Fibroblast of pulmonary artery (primary cell): ENCODE data around the gene OGFRL1.

Source experiments
- DNase-seq: peaks from one replicate; pipeline ENCODE4 v3.0.0-alpha.2; 2010; ENCODE audit warnings: low read depth
- H3K4me3 ChIP-seq: replicated peaks from 2 replicates; pipeline ENCODE4 v1.5.1; 2011; ENCODE audit warnings: low read depth, mild to moderate bottlenecking, control low read depth, low read length, moderate library complexity
- TF ChIP-seq, protein P1 (sequence below): IDR thresholded peaks from 2 replicates; pipeline ENCODE4 v1.5.1; 2011; ENCODE audit warnings: mild to moderate bottlenecking, control low read depth, low read length, inconsistent platforms; ENCODE audit errors: missing control alignments

The OGFRL1 gene

DNA sequence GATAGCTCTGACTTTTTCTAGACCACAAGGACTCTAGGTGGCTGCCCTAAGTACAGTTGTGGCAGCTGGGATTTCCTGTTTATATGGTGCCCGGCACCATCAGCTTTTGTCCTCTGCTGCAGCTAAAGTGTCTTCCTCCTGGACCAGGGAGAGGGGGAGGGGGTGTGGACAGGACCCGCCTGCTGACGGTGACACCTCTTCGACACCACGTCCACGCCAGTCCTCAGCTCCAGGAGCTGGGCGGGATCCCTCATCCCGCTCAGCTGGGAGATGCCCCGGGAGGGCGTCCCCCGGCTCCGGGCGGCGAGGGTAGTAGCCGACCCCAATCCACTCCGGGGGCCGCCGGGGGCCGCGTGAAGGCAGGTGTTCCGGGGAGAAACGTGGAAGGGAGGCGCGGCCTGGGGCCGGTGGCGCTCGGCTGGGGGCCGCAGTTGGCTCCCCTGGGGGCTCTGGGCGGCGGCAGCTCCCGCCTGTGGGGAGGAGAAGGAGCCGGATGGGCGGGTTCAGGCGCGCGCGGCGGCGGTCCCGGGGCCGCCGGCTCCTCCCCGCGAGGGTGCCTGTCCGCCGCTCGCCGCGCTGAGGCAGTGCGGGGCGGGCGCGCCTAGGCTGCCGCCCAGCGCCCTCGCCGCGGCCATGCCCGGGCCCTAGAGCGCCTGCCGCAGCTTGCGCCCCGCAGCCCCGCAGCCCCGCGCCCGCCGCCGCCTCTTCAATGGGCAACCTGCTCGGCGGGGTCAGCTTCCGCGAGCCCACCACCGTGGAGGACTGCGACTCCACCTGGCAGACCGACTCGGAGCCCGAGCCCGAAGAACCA is at the start of gene OGFRL1:
TSS of gene OGFRL1 (plus strand) at position 584 of the 811 bp plus-strand sequence. CDS start at position 710, 126 bp downstream.
- TF ChIP-seq, protein P1, sequence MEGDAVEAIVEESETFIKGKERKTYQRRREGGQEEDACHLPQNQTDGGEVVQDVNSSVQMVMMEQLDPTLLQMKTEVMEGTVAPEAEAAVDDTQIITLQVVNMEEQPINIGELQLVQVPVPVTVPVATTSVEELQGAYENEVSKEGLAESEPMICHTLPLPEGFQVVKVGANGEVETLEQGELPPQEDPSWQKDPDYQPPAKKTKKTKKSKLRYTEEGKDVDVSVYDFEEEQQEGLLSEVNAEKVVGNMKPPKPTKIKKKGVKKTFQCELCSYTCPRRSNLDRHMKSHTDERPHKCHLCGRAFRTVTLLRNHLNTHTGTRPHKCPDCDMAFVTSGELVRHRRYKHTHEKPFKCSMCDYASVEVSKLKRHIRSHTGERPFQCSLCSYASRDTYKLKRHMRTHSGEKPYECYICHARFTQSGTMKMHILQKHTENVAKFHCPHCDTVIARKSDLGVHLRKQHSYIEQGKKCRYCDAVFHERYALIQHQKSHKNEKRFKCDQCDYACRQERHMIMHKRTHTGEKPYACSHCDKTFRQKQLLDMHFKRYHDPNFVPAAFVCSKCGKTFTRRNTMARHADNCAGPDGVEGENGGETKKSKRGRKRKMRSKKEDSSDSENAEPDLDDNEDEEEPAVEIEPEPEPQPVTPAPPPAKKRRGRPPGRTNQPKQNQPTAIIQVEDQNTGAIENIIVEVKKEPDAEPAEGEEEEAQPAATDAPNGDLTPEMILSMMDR, result no peak
- DNase-seq, result peak; percentile 68
- peak within 1 kb of the TSS; percentile 69 for H3K4me3 ChIP-seq

- no peak overlapping the region for H3K4me3 ChIP-seq
- TF ChIP-seq, protein P1, result no peak
- no peak for DNase-seq
Observed at GRCh38 chr6:71239694-71240093, 48.9 kb upstream of the OGFRL1 start.

- no peak for DNase-seq
- TF ChIP-seq, protein P1, result no peak
- no peak overlapping the region for H3K4me3 ChIP-seq
Observed at GRCh38 chr6:71245265-71246049, 43.2 kb upstream of the OGFRL1 start.

- no peak overlapping the region for H3K4me3 ChIP-seq
- DNase-seq, result no peak
- TF ChIP-seq, protein P1, result no peak
Observed at GRCh38 chr6:71246596-71246995, 42.0 kb upstream of the OGFRL1 start.

DNA sequence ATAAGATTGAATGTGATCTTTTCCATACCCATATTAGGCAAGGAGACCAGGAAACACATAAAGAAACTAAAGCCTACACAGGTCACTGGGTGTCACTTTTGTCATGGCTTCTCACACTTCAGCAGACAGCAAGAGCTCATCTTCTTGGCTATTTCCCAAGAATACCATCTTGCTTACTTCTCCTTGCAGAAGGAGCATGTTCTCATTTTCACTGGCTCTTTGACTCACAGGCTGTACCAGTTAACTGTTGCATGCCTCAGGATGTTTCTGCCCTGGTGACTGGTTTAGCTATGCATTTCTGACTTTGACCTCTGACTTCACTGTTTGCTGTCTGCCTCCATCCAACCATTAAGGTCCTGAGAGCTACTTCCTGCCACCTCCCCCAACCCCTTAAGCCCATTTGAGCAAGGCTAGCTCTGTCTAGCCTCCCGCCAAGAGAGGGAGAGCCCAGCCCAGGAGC is 40.3 kb upstream of the OGFRL1 start:
- TF ChIP-seq, protein P1, result no peak
- peak; percentile 60 for DNase-seq
- no peak overlapping the region for H3K4me3 ChIP-seq

- TF ChIP-seq, protein P1, result no peak
- DNase-seq, result no peak
- no peak overlapping the region for H3K4me3 ChIP-seq
Observed at GRCh38 chr6:71248878-71249544, 39.6 kb upstream of the OGFRL1 start.
